GM18858 (cell line): ENCODE results near the gene LGALS3.
A peak's percentile ranks its signal among the peaks of the same experiment; 100 is the strongest.

ENCODE experiments used
- ATAC-seq: cut with Tn5 transposase; IDR thresholded peaks from one replicate; pipeline ENCODE4 v1.9.1; 2021; ENCODE audit not compliant: unreplicated experiment

Gene LGALS3

DNA sequence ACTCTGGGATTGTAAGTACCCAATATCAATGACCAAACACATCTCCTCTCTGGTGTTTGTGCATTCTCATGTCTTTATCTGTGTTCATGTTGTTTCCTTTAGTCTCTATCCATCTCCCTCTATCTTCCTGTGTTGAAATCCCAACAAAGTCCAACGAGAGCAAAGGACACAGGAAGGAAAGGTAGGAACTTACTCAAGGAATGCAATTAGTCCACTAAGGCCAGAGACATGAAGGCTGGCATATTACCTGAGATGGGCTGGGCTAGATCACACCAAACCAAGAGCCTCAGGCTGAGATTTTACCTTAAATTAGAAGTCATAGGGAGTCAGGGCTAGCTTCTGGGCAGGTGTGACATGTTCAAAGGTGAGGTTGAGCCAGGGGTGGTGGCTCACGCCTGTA, 14.3 kb upstream of the LGALS3 start:
- ATAC-seq = no peak

DNA sequence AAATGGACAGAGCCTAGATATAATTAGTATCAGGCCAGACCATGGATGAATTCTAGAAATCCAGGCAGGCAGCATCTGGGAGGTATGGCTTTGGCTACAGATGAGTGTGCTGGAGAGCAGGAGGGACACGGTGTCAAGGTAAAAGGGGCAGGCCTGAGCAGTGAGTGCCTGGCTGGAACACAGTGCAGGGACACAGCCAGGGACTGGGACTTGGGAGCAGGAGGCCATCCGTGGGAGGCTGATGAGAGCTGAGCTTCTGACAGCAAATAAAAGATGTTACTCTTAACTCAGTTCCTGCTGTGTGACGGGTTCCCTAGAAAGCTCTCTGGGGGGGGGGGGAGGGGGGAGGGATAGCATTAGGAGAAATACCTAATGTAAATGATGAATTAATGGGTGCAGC, 13.6 kb upstream of the LGALS3 start:
- ATAC-seq = no peak

DNA sequence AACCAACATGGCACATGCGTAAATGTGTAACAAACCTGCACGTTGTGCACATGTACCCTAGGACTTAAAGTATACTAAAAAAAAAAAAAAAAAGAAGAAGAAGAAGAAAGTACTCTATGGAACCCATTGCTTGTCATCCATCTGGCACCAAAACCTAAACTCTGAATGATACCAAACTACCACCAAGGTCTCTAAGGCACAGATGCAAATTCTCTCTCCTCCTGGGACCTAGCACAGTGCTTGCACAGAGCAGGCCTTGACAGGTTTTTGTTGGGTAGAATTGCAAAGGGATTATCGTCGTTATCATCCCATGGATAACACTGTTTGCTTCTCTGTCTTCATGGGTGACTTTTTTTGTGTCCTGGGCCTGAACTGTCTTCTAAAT, 13.2 kb upstream of the LGALS3 start:
- no peak for ATAC-seq

DNA sequence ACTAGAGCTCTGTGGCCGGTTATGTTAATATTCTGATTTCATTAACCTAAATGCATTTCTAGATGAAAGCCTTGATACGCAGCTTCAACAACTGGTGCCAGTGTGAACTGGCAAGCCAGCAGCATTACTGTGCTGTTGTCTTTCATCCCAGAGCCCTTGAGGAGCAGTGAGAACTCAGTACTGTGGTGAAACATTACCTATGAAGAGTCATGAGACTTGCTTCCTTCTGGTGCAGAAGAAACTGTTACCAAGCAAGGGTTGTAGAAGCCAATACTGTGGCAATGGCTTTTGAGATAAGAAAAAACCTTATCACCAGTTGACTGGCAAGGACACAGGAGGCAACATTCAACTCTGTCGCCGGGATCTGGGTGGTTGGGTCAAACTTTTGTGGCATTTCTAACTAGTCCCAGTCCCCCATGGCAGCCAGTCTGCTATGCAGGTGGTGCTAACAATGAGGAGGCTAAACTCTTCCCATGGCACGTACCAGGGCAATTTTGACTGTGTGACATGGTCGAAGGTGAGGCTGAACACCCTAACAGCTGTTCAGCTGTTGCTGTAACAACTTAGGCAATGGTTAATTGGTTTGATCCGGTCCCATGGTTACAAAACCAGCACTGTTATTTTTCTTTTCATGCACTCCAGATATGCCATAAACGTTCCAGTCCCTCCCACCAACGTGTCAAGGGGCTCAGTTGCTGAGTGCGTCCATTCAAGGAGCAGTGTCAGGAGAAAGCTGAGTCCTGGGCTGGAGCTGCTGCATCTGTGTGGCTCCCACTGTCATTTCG, 12.6 kb upstream of the LGALS3 start:
- no peak for ATAC-seq

DNA sequence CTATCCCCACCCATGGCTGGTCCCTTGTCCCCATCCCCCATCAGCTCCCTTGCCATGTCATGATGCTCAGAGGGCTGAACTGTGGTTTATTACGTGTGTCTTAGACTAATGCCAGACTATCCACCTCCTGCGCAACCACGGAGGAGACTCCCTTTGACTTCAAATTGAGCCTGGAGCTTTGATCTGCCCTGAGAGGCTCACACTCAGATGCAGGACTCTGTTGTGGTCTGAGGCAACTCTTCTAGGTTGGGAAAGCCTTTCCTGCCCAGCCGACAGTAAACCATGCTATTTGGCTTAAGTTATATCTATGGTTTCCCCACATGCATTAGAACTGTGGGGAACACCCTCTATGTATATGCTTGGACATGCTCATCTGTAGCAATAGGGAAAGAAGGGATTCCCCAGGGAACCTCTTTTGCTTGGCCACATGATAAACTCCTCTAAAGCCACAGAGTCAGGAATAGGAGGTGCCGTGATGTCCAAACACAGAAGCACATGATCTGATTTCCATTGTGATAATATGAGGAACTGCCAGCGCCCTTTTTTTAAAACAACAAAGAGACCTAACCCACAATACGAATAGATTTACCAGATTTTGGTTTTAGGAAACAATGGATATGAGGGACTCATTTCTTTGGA, 11.1 kb upstream of the LGALS3 start:
- ATAC-seq = no peak

DNA sequence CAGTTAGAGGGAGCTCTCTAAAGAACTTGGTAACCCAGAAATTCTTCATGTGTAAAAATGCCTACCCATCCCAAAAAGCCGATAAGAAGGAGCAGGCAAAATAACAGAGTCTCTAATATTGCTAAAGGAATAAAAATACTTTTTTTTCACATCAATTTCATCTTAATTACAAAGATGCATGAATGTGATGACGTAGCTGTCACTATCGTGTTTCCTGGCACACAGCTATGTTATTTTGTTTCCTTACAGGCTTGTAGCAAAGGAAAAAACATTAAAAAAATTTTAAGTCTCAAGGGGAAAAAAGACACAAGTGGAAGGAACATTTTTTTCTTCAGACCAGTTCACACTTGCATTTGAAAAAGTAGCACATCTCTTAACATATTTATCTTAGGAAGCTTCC, 10.3 kb upstream of the LGALS3 start:
- no peak for ATAC-seq

DNA sequence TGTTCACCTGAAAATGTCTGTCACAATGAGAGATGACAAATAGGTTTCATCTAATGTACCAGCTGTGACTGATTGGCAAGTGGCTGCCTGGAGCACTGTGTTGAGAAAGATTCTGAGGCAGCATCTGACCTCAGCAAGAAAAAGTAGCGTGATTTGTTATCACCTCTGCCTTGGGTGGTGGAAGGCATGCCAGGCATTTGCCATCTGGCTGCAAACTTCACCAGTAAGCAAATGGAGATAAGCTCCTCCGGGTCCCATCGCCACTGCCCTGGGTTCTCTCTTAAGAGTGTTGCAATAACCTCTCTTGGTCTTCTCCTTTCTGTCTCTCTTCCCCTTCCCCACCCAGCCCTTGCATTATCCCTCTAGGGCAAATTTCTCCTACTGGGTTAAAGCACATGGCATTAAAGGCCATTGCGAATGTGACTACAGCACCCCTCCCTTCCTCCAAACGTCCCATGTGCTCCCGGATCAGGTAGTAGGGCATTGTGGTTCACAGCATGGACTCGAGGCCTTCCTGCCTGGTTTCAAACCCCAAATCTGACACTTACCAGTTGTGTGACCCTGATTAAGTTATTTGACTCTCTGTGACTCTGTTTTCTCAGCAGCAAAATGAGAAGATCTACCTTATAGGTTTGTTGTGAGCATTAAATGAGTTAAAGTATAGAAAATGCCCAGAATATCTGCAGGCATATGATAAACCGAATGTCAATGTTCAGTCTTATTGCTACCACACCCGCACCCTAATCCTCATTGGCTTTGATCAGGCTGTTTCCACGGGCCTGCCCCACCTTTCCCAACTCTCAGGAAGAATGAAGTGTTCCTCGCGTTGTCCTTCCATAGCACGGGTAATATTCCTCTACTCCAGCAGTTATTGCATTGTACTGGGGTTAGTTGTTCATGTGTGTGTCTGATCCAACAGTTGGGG, 8.2 kb upstream of the LGALS3 start:
- ATAC-seq = no peak

DNA sequence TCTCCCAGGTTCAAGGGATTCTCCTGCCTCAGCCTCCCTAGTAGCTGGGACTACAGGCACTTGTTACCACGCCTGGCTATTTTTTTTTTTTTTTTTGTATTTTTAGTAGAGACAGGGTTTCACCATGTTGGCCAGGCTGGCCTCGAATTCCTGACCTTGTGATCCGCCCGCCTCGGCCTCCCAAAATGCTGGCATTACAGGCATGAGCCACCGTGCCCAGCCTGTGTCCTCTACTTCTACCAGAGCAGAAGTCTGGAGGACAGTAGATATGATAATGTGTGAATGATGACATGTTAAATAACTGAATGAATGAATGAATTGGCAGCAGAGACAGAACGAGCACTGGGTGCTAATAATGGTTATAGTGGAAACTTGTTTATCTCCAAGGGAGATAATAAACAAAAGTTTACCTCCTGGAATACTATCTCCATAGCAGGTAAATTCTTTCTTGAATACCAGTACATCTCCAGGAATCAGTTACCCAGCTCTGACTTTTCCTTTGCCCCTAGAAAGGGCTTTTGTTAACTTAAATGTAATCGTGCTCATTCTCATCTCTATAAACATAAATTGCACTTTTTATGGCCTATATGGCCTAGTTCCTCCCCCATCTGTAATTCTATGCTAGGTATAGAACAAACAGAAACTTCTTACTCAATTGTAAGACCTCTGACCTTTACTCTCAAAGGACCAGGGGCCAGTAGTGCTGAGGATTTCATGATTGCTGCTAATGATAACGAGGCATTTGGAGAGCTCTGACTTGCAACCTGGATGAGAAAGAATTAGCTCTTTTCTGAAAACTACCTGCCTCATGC, 7.2 kb upstream of the LGALS3 start:
- no peak for ATAC-seq

DNA sequence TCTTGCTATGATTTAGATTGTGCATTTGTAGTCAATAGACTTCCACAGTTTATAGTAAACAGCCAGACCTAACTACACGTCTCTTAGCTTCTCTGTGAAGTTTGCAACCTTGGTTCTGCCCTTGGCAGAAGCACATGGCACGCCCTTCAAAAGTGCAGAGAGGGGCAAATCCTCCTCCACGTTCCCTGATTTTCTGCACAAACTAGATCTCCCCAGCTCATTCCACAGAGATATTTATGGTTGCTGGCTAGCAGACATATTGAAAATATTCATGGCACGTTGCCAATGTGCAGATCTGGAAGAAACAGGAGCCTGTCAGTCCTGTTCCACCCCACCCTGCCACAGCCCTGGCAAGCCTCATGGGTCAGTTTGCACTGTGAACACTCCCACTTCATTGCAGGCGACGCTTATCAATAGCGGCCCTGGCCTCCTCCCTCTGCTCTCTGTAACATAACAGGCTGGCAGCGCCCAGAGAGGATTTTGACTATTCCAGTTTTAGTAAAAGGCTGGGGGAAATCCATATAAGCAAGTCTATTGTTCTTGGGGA, 6.5 kb upstream of the LGALS3 start:
- no peak for ATAC-seq

DNA sequence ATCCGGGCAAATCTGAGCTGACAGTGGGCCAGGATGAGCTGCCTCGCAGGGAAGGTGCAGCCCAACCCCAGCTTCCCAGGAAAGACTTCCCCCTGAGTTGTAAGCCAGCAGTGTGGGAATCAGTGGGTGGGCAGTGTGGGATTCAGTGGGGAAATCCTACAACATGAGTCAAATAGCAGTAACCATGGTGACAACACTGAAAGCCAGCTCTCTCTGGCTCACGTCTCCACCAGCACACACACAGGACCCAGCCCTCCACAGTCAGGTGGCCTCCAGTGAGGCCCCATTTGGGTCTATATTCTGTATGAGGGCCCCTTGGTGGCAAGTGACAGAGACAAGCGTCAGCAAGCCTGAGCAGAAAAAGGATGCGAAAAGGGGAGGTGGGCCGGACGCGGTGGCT, 6.0 kb upstream of the LGALS3 start:
- no peak for ATAC-seq

DNA sequence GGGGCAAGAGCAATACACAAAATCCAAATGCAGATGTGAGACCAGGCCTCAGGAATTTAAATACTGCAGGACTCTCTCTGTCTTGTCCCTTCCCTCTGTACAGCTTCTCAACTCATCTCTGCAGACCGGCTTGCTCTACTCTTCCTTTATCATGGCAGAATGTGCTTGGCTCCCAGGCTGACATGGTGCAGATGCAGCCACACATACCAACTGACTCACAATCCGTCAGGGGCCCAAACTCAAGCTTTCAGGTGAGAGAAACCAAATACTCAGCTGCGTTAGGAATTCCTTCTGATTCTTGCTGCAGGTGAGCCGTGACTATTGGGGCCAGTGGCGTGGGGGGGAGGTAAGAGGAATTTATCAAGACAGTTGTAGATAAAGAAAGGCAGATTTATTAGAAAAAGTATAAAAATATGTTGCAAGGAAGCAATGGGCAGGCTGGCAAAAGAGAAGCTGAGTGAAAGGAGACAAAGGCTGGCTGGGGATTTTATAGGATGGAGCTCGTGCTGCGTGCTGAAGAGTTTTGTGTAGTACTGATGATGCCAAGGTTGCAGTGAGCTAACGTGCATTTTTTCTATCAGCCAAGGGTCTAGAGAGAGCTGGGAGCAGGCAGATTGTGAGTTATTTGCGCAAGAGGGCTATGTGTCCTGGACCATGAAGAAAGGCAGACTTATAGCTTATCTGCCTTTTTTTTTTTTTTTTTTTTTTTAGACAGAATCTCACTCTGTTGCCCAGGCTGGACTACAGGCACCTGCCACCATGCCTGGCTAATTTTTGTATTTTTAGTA, 5.0 kb upstream of the LGALS3 start:
- no peak for ATAC-seq

DNA sequence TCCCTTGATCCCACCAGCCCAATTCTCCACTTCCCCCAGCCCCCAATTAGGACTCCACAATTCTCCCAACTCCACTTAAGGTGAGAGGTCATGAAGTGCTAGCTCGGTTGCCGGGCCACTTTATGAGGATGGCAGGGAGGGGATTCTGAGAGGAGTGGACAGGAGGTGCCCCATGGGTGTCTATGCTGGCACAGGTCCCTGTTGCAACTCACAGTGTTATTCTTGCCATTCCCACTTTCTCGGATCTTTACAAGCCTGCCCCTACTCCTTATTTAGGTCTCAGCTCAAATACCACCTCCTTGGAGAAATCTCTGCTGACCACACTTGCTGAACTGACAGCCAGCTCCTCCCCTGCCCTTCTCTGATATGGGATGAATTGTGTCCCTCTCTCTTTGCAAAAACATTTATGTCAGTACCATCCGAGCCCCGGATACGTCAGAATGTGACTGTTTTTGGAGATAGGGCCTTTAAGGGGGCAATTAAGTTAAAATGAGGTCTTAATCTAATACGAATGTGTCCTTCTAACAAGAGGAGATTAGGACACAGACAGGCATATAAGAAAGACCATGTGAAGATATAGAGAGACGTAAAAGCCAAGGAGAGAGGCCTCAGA, 4.2 kb upstream of the LGALS3 start:
- no peak for ATAC-seq

DNA sequence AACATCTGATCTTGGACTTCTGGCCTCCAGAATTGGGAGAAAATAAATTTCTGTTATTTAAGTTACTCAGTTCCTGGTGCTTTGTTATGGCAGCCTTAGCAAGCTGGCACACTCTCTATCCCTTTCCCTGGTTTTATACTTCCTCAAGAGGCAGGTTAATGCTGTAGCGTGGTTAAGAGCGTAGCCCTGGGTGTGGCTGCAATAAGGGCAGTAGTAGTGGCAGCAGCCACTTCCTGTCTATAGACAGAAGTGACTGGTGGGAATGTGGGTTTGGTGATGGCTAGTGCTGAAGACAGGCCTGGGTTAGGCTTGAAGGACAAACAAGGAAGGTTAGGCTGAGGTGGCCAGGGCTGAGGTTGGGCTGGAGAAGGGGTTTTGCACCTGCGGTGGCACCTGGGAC, 3.6 kb upstream of the LGALS3 start:
- no peak for ATAC-seq

DNA sequence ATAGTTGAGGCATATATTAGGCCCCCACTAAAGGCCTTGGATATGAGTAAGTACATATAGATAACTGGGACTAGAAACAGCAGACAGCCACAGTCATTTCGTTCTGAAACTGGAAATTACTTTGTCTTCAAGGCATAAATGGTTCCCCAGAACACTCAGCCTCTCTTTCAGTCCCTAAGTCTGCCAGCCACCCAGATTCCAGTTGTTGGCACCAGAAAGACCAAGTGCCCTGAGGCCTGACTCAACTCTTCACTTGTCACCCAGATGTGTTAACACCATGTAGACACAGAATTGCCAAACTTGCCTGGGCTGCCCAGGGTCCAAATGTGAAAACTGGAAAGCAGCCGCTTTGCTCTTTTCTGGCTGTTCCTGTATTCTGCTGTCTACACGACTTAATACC, 3.0 kb upstream of the LGALS3 start:
- ATAC-seq = no peak

DNA sequence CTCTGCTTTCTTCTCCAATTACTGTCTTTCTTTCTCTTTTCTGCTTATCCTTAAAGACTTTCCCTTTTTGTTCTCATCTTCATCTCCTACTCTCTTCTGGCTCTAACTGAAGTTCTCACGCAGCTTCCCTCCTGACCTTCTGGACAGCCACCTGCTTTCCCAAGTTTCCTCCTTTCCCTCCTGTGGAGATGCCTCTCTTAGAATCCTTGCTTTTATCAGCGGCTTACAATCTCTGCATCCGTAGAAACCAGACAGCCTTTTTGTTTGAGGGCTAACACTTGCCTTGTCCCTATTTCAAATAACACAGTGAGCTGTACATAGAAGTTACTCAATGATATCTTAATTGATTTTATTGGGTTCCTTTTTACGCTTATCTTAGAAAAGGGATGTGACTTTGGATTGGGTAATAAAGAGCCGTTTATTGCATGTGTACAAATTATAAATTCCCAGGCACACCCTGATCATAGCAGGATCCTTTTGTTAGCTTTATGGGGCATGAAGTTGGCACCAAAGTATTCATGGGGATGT, 2.1 kb upstream of the LGALS3 start:
- ATAC-seq = no peak

DNA sequence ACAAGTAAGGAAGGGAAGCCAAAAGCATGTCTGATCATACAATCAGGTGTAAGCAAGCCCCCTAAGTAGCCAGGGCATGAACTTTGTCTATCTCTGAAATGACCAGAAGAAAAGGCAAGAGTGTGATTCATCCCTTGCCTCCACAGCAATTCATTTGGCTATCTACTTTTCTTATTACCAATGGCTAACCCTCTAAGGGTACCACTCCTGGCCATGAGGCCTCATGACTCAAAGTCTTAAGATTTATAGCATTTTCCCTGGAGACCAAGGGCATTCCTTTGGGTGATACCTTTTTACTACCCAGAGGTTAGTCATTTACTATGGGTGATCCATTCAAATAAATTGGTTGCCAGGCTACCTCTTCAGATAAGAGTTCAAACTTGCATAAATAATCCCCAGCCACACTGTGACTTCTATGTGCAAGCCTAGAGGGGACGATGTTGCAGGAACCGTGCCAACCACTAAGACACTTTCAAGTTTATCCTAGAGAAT, 1.5 kb upstream of the LGALS3 start:
- no peak for ATAC-seq

DNA sequence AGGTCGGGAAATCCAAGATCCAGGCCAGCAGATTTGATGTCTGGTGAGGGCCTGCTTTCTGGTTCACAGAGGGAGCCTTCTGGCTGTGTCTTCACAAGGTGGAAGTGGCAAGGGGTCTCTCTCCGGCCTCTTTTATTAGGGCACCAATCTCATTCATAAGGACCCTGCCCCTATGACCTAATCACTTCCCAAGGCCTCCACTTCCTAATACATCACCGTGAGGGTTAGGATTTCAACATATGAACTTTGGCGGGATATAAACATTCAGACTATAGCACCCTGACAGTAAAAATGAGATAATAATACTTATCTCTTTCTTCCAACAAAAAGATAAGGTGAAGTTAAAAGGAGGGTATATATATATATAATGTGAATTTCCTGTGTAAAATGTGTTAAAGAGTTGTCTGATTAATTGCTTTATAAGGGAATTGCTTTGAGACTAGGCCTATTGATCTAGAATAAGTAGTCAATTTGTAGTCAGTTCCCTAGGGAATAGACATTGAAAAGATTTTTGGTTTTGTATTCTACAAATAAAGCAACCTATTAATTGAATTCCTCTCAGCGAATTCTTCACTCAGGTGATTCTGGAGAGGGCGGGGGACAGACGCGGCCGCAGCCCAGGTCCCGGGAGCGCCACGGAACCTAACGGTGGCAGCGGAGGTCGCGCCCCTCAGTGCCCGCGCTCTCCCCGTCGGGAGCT, 516 bp upstream of the LGALS3 start:
- ATAC-seq = no peak

DNA sequence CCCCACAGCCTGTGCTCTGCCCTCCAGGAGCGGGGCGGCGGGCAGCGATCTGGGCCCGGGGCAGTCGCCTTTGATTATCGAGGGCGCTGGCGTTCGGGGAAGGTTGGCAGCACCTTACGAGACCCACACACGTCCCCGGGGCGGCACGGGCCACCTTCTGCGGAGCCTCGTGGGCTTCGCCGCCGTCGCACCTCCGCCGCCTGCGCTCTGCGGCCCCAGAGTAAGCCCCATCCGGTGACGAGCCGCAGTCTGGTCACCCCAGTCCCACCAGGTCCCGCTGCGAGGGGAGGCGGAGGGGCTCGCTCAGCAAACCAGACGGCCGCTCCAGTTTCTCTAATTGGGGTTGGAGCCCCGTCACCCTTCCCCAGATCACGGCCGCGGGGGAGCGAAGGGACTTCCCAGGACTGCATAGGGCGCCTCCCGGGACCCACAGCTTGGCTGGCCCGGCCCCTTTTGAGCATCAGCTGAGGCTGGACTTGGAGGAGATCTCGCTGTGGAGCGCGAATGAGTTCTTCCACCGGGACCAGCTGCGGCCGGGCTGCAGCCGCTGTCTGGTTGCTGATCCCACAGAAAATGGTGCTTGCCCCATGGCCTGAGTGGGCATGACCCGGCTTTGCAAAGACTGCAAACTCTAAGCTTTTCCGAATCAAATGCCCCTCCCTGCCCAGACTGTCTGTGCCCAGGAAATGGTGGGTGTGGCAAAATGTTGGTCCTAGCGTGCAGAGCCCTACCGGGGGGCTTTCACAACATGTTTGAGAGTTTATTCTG, 560 bp downstream of the LGALS3 start:
- peak; percentile 37 for ATAC-seq
